ENCODE data around the gene BSN.
A peak's percentile ranks its signal among the peaks of the same experiment; 100 is the strongest.

Gene BSN

GRCh38 chr3:49656541-49657112, 102.3 kb downstream of the BSN start:
- no peak for DNase-seq

DNA sequence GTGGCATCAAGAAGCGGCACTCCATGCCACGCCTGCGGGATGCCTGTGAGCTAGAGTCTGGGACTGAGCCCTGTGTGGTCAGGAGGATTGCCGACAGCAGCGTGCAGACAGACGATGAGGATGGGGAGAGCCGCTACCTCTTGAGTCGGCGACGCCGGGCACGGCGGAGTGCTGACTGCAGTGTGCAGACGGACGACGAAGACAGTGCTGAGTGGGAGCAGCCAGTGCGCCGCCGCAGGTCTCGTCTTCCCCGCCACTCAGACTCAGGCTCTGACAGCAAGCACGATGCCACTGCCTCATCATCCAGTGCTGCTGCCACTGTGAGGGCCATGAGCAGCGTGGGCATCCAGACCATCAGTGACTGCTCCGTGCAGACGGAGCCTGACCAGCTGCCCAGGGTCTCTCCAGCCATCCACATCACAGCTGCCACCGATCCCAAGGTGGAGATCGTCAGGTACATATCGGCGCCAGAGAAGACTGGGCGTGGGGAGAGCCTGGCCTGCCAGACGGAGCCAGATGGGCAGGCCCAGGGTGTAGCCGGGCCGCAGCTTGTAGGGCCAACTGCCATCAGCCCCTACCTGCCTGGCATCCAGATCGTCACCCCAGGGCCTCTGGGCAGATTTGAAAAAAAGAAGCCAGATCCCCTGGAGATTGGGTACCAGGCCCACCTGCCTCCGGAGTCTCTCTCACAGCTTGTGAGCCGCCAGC, 103.1 kb downstream of the BSN start:
- DNase-seq, result no peak

GRCh38 chr3:49658711-49659110, 104.4 kb downstream of the BSN start:
- DNase-seq, result no peak

- DNase-seq, result peak; percentile 17
Measured at GRCh38 chr3:49659756-49660155, 105.5 kb downstream of the BSN start.

DNA sequence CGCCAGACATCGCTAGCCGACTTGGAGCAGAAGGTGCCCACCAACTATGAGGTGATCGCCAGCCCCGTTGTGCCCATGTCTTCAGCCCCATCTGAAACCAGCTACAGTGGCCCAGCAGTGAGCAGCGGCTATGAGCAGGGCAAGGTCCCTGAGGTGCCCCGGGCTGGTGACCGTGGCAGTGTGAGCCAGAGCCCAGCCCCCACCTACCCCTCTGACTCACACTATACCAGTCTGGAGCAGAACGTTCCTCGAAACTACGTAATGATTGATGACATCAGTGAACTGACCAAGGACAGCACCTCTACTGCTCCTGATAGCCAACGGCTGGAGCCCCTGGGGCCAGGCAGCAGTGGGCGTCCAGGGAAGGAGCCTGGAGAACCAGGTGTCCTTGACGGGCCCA, 107.0 kb downstream of the BSN start:
- no peak for DNase-seq

DNA sequence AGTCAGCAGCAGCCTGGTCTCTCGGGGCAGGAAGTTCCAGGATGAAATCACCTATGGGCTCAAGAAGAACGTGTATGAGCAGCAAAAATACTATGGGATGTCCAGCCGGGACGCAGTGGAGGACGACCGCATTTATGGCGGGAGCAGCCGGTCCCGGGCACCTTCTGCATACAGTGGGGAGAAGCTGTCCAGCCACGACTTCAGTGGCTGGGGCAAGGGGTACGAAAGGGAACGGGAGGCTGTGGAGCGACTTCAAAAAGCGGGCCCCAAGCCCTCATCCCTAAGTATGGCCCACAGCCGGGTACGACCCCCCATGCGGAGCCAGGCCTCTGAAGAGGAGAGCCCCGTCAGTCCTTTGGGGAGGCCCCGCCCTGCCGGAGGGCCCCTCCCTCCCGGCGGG, 107.7 kb downstream of the BSN start:
- no peak for DNase-seq

GRCh38 chr3:49662720-49663413, 108.6 kb downstream of the BSN start:
- no peak for DNase-seq

GRCh38 chr3:49663831-49664230, 109.6 kb downstream of the BSN start:
- DNase-seq, result no peak

DNA sequence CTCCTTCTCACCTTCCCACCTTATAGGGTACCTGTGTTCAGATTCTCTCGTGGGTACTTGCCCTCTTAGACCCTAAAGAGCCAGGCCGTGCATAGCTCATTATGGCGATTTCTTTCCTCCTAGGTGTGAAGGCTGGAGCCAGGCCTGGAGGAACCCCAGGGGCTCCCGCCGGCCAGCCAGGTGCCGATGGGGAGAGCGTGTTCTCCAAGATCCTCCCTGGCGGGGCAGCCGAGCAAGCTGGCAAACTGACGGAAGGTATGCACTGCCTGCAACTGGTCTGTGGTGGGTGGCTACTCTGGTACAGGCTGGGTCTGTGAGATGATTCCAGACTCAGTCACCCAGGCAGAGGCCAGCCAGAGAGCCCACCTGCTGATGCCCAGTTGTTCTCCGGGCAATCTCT, 110.0 kb downstream of the BSN start:
- no peak for DNase-seq

DNA sequence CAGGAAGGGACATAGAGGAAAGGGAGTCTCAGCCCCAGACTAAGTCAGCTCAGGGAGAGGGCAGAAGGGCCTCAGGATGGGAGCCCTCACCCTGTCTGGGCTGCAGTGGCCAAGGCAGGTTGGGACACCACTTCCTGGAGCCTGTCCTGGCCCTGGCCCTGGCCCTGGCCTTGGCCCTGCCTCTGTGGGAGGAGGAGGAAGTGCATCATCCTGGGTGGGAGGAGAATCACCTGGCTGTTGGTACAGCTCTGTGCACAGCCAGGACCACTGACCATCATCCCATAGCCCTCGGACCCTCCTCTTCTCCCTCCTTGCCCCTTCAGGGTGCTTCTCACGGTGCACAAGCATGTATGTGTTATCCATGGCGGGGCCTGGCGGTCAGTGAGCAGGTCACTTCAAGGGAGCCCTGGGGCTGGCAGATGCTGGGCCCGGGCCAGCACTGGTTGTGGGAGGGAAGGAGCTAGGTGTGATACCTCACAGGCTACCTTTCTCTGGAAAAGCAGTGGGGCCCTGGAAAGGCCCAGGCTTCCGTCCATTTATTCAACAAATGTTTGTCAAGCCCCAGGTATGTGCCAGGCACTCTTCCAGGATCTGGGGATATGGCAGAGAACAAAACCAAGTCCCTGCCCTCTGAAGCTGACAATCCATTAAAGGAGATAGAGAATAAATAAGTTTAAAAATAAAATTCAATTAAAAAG, 111.7 kb downstream of the BSN start:
- no peak for DNase-seq

DNA sequence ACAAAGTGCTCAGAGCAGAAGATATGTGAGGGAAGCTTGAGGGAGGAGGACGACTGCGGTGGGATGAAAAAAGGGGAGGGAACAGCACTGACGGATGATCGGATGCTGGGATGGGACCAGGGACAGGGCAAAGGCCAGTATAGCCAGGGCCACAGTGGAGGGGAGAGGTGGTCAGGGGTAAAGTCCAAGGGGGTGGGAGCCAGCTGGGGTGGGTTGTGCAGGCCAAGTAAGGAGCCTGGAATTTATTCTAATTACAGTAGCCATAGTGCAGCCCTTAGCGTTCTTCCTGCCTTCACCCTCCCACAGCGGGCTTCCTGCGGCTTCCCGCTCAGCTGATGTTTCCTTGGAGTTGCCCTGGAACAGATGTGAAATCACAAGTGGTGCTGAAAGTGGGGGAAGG, 112.3 kb downstream of the BSN start:
- DNase-seq, result no peak

- no peak for DNase-seq
Measured at GRCh38 chr3:49667701-49668413, 113.6 kb downstream of the BSN start.

- no peak for DNase-seq
Measured at GRCh38 chr3:49668414-49668797, 114.1 kb downstream of the BSN start.

- no peak for DNase-seq
Measured at GRCh38 chr3:49668861-49669260, 114.6 kb downstream of the BSN start.

- no peak for DNase-seq
Measured at GRCh38 chr3:49669352-49669751, 115.1 kb downstream of the BSN start.

DNA sequence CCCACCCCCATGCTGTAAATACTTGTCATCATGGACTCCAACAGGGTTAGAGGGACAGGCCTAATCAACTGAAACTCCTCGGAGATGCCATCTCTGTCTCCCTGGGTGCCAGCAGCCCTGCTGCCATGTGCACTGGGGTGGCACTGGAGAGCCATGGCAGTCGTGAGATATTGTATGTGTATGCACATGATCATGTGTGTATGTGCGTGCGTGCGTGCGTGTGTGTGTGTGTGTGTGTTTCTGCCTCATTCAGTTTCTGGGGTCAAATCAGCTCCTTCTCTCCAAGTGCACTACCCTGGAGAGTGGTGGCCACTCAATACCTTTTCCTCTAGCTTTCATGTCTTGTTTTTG, 116.6 kb downstream of the BSN start:
- no peak for DNase-seq

DNA sequence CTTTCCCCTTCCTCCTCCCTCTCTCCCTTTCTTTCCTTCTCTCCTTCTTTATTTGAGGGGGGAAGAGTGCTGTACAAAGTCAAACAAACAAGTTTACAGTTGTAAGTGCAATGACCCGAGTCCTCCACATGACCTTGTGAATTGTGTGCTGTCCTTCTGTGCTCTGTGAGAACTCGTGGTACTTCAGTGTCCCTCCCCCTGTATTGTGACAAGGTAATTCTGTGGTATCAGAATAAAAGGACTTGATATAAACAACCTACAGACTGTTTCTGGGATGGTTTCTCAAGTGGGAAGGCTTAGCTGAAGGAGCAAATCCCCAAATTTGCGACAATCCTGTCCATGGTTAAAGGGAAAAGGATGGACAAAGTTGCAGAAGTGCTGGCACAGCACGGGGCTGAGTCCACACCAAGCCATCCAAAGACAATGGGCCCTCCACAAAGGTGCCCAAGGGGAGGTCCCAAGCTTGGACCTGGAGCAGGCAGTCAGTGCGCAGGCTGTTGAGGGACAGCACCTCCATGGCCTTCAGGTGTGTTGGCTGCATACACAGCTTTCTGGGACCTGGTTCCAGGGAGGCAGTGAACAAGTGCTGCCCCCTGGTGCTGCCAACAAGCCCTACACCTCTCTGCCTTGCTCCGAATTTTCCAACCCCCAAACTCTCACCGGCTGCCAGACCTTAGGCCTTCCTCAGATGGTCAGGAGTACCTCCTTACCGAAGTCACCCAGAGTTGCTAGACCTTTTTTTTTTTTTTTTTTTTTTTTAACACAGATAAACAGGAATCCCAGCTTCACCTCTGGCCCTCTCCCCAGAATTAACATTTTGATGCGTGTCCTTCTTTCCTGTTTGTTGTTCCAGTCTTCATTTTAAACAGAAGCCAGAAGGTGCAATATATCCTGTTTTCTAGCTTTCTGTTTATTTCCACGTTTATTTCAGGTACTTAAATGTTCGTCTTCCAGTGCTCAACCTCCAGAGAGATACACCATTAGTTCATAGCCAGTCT, 117.3 kb downstream of the BSN start:
- peak; percentile 82 for DNase-seq

DNA sequence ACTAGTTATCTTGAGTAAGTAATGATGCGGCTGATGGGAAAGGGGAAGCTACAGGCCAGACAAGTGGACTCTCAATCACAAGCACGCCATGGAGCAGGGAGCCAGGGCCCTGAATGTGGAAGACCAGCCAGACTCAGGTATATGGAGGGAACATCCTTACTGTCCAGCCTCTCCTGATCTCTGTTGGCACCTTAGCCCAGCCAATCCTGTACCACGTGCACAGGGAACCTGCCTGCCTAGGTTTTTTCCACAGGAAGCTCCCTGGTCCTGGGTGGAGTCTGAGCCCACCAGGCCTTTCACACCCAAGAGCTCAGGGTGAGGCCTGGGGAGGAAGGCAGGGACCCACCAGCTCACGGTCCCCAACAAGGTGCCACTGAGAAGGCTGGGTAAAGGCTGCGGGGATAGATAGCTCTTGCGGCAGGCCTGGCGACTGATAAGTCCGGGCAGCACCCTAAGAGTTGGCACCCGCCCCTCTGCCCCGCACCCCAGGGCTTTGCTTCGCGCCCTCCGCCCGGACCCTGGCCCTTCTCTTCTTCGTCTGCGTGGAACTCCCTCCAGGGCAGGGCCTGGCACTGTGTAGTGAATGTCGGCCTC, 118.9 kb downstream of the BSN start:
- DNase-seq, result peak; percentile 44

DNA sequence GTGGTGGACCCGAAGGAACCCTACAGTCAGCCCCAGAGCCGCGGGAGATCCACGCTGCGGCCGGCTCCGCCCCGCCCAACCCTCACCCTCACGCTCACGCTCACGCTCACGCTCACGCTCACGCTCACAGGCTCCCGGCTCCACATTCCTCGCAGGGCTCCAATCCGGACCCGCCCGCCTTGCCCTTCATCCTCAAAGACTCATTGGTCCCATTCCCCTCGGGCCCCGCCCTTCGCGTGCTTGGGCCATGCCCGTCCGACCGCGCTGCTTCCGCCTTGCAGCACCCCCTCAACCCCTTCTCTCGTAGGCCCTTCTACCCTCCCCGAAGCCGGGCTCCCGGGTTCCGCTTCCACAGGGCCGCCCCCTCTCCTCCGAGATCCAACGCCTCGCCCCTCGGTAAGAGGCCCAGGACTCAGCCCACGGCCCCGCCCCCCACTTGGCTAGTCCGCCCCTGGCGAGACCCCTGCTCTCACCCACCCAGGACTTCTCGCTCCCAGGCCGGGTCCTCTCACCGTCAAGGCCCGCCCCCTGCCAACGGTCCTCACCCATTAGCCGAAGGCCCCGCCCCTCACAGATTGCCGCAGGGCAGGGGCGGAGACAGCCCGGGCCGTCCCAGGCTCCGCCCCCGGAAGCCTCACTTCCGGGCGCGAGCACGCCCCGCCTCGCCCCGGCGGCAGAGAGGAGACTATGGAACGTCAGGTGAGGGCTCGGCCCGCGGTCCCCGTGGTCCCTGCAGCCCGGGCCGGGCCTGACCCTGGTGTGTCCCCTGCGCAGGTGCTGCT, 119.6 kb downstream of the BSN start, which contains the start of gene APEH:
Gene APEH (plus strand): TSS at position 637 of the 782 bp plus-strand sequence. CDS start 51 bp downstream, at position 688.
- DNase-seq, result peak; percentile 100

DNA sequence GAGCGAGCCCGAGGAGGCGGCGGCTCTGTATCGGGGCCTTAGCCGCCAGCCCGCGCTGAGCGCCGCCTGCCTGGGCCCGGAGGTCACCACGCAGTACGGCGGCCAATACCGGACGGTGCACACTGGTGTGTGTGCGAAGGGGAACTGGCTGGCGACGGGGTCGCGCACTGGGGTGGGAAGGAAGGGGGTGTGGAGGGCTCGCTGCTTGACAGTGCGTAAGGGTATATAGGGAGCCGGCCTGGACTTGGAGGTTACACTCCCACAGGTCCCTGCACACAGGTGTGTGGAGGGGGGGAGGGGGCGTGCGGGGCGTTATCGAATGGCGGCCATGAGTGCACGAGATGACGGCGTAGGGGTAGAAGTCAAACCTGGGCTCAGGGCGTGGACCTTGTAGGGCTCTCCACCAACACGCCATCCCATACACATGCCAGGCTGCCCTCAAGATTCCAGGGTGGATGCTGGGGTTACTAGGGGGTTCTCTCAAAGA, 120.3 kb downstream of the BSN start:
- no peak for DNase-seq
